B cell (primary cell): ENCODE measurements around the gene SEMA3E. TPM values are rescaled to one million over a fixed set of nuclear protein-coding genes. Genes with fewer than 3 reads are reported as not detected.

Source experiments
- ATAC-seq: fragments of 200-7000 bp; cut with Tn5 transposase; one replicate; pipeline ENCODE4 v1.10.0; 2021; ENCODE audit warnings: low read depth, mild to moderate bottlenecking, moderate number of reproducible peaks, moderate library complexity
- CTCF ChIA-PET: fragments of 350-600 bp; sonication (Branson Sonifier 250); formaldehyde crosslinking; loops from one replicate; lab custom pipeline; 2021; ENCODE audit warnings: antibody characterized with exemption, inconsistent platforms; lab: Charles Lee
- POLR2A ChIA-PET: fragments of 350-600 bp; sonication (Branson Sonifier 250); formaldehyde crosslinking; loops from one replicate; lab custom pipeline; 2021; ENCODE audit warnings: antibody characterized with exemption; lab: Charles Lee
- DNase-seq: peaks from one replicate; pipeline ENCODE4 v3.0.0; 2013
- H2AFZ ChIP-seq: 2 replicates; pipeline ENCODE4 v1.6.1; 2012; ENCODE audit warnings: mild to moderate bottlenecking, low read depth, low read length; ENCODE audit not compliant: insufficient read depth, poor library complexity, severe bottlenecking
- H3K27ac ChIP-seq, 2 donors: 1 replicate in 1 of 2; 2 replicates in 1 of 2; pipeline ENCODE4 v1.5.1; 2012 to 2013; ENCODE audit warnings: low read length in 2 of 2, mild to moderate bottlenecking in 2 of 2, moderate library complexity in 1 of 2
- H3K27me3 ChIP-seq, 4 experiments: fragments of 200-600 bp in 1 of 4; sonication (generic) in 1 of 4; replicated peaks in 1 of 4; 1 replicate in 2 of 4; 2 replicates in 2 of 4; pipeline versions ENCODE4 v1.6.1 to v1.7.0; 2013 to 2016; ENCODE audit warnings: low read length in 3 of 4, mild to moderate bottlenecking in 2 of 4, mixed read lengths in 1 of 4, moderate library complexity in 1 of 4; ENCODE audit not compliant: insufficient read depth in 4 of 4, control insufficient read depth in 3 of 4; ENCODE audit errors: control extremely low read depth in 1 of 4
- H3K36me3 ChIP-seq, 2 experiments: replicated peaks in 1 of 2; 1 replicate in 1 of 2; 2 replicates in 1 of 2; pipeline versions ENCODE4 v1.6.1 to v1.7.1; 2013; ENCODE audit warnings: low read length in 1 of 2; ENCODE audit not compliant: insufficient read depth in 2 of 2, control insufficient read depth in 1 of 2; ENCODE audit errors: control extremely low read depth in 1 of 2, extremely low read depth in 1 of 2
- H3K4me1 ChIP-seq, 2 donors: fragments of 200-600 bp in 1 of 2; sonication (generic) in 1 of 2; 1 replicate in 1 of 2; 2 replicates in 1 of 2; pipeline versions ENCODE4 v1.5.1 to v1.6.1; 2013 to 2017; ENCODE audit warnings: low read length in 2 of 2; ENCODE audit not compliant: control insufficient read depth in 2 of 2, insufficient read depth in 2 of 2
- H3K4me2 ChIP-seq: replicated peaks from 2 replicates; pipeline ENCODE3; 2012; ENCODE audit warnings: mild to moderate bottlenecking, low read depth, low read length; ENCODE audit not compliant: poor library complexity, severe bottlenecking
- H3K4me3 ChIP-seq, 5 experiments: fragments of 200-600 bp in 1 of 5; sonication (generic) in 1 of 5; 1 replicate in 3 of 5; 2 replicates in 2 of 5; pipeline versions ENCODE4 v1.5.1 to v1.7.0; 2011 to 2016; ENCODE audit warnings: low read length in 4 of 5, mild to moderate bottlenecking in 4 of 5, low read depth in 2 of 5, control low read depth in 1 of 5, moderate library complexity in 1 of 5; ENCODE audit not compliant: insufficient read depth in 1 of 5; ENCODE audit errors: control extremely low read depth in 1 of 5, extremely low read depth in 1 of 5
- H3K79me2 ChIP-seq: fragments of 200-600 bp; sonication (generic); one replicate; pipeline ENCODE4 v1.6.0; 2016; ENCODE audit warnings: low read length; ENCODE audit not compliant: control insufficient read depth, insufficient read depth
- H3K9ac ChIP-seq: fragments of 200-600 bp; sonication (generic); 2 replicates; pipeline ENCODE4 v1.6.1; 2017; ENCODE audit warnings: mild to moderate bottlenecking, low read length, moderate library complexity
- H3K9me3 ChIP-seq, 3 donors: one replicate each; pipeline versions ENCODE4 v1.6.1 to v1.7.1; 2013; ENCODE audit warnings: low read length in 2 of 3; ENCODE audit not compliant: control insufficient read depth in 2 of 3, insufficient read depth in 1 of 3; ENCODE audit errors: control extremely low read depth in 1 of 3
- H4K20me1 ChIP-seq: 2 replicates; pipeline ENCODE4 v1.6.0; 2012; ENCODE audit warnings: mild to moderate bottlenecking, low read length; ENCODE audit not compliant: insufficient read depth, control insufficient read depth, poor library complexity, severe bottlenecking
- H3K27ac Mint-ChIP-seq: one replicate; pipeline ENCODE4 v1.8.0; 2021; ENCODE audit warnings: mixed read lengths
- H3K27me3 Mint-ChIP-seq: one replicate; pipeline ENCODE4 v1.8.0; 2021; ENCODE audit warnings: mixed read lengths
- H3K4me1 Mint-ChIP-seq: one replicate; pipeline ENCODE4 v1.8.0; 2021; ENCODE audit warnings: mixed read lengths
- H3K4me3 Mint-ChIP-seq: one replicate; pipeline ENCODE4 v1.8.0; 2021; ENCODE audit warnings: mixed read lengths
- H3K9me3 Mint-ChIP-seq: one replicate; pipeline ENCODE4 v1.8.0; 2022; ENCODE audit warnings: mixed read lengths; ENCODE audit not compliant: insufficient read depth
- EZH2 ChIP-seq: IDR thresholded peaks from 2 replicates; pipeline ENCODE4 v1.6.1; 2012; ENCODE audit warnings: borderline replicate concordance, low read depth, mild to moderate bottlenecking, moderate library complexity, low read length; ENCODE audit not compliant: insufficient read depth, poor library complexity, severe bottlenecking
- WGBS: methylation state at CpG from one replicate; pipeline ENCODE4 v1.1.5; 2013; ENCODE audit warnings: missing lambda C conversion rate; ENCODE audit not compliant: insufficient coverage; 5-methylcytosine and 5-hydroxymethylcytosine counted together
- intact Hi-C: fragments of 100-400 bp; cut with micrococcal nuclease; formaldehyde crosslinking; loops from one replicate; pipeline ENCODE4 v1.10.0; 2022
- polyA plus RNA-seq: library from polyadenylated mRNA; depleted of rRNA; stranded (reverse); fragments of >200 nt; gene quantifications from 2 replicates; pipeline ENCODE4 v1.2.3, GENCODE V29; 2012
- total RNA-seq, 2 donors: library from RNA; stranded (reverse); fragments of 120-200 nt in 1 of 2; gene quantifications; 1 replicate in 1 of 2; 2 replicates in 1 of 2; pipeline versions ENCODE4 v1.2.3 to v1.2.4, GENCODE V29; 2013 to 2022
- TF ChIP-seq, protein P1 (sequence below): fragments of 200-600 bp; IDR thresholded peaks from one replicate; pipeline ENCODE4 v1.8.0; 2022; ENCODE audit warnings: antibody characterized with exemption, mild to moderate bottlenecking

The SEMA3E gene
- total and polyA plus RNA-seq, 2 donors (not counting 1 experiment from before 2014, with no cell fraction given), result not detected

DNA sequence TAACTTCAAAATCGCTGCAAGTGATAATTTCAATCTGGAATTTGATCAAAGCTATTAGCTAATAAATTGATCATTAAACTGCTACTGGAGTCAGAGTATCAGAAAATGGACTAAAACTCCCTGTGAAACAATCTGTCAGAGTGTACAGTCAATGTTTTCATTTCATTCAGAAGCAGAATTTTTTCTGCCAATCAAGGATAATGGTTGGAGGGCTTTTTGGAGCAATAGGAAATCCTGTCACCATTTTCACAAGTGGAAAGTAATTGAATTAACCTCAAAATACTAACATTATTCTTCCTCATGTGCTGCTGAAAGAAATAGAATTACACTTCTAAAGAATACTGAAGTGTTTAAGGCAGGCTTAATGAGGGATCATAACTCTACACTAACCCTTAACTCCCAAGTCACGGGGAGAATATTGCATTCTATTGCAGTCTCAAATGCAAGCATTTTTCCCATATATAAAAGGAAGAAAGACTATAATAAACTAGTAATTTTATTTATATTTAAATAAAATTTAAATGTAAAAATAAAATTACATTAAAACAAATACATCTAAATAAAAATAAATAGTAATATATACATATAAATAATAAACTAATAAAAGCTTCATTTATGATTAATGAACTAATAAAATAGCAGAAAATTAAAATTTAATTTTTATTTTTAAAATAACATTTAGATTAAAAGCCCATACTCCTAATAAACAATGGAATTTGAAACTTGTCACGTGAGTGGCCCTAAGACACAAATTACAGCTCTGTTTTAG is 67.1 kb downstream of the SEMA3E start:
- no CpG with 5 or more reads among the region's 3 CpGs for WGBS
- no peak overlapping the region for H3K9ac ChIP-seq

DNA sequence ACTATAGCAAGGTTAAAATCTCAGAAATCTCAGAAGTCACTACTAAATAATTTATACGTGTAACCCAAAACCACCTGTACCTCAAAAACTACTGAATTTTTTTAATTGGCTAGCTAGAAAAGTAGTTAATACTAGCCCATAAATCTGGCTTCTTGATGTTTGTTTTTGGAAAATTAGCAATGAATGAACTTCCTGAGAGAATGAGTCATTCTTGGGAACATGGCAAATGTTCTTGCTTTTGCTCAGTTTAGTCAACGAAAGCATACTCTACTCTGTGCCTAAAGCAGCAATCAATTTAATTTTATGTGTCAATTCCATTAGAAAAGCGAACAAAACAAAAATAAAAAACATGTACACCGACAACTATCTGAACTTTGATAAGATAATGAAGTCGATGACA is 69.2 kb downstream of the SEMA3E start:
- no peak for ATAC-seq
- CTCF ChIA-PET, result no interaction called here
- Histone ChIP-seq H3K27ac (no peak overlapping the region), H4K20me1 (no peaks in the 10 kb centered on the region), H3K36me3 (no peaks in the 10 kb centered on the region), H2AFZ (no peak overlapping the region), H3K9ac (no peak overlapping the region), H3K4me1 (no peaks in the 10 kb centered on the region), H3K9me3 (no peaks in the 10 kb centered on the region), H3K79me2 (no peaks in the 10 kb centered on the region), H3K4me2 (no peak overlapping the region), H3K27me3 (no peaks in the 10 kb centered on the region), H3K4me3 (no peak overlapping the region)
- intact Hi-C loops, result no loop called here
- TF ChIP-seq, protein P1, sequence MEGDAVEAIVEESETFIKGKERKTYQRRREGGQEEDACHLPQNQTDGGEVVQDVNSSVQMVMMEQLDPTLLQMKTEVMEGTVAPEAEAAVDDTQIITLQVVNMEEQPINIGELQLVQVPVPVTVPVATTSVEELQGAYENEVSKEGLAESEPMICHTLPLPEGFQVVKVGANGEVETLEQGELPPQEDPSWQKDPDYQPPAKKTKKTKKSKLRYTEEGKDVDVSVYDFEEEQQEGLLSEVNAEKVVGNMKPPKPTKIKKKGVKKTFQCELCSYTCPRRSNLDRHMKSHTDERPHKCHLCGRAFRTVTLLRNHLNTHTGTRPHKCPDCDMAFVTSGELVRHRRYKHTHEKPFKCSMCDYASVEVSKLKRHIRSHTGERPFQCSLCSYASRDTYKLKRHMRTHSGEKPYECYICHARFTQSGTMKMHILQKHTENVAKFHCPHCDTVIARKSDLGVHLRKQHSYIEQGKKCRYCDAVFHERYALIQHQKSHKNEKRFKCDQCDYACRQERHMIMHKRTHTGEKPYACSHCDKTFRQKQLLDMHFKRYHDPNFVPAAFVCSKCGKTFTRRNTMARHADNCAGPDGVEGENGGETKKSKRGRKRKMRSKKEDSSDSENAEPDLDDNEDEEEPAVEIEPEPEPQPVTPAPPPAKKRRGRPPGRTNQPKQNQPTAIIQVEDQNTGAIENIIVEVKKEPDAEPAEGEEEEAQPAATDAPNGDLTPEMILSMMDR, result no peak
- TF ChIP-seq EZH2, result no peak
- H3K4me1 Mint-ChIP-seq, result no peaks in the 10 kb centered on the region
- H3K4me3 Mint-ChIP-seq, result no peak overlapping the region
- no peak overlapping the region for H3K27ac Mint-ChIP-seq
- POLR2A ChIA-PET, result no interaction called here
- WGBS, result no CpG with 5 or more reads among the region's 5 CpGs
- no peaks in the 10 kb centered on the region for H3K27me3 Mint-ChIP-seq
- H3K9me3 Mint-ChIP-seq, result no peaks in the 10 kb centered on the region
- no peak for DNase-seq

More for the DNA sequence above, 67.1 kb downstream of the SEMA3E start:
- no peak overlapping the region for H3K27ac Mint-ChIP-seq
- ATAC-seq, result no peak
- DNase-seq, result no peak
- H3K79me2 ChIP-seq, result no peaks in the 10 kb centered on the region
- no peaks in the 10 kb centered on the region for H3K9me3 Mint-ChIP-seq
- no peak overlapping the region for H3K4me3 ChIP-seq
- TF ChIP-seq EZH2, result no peak
- TF ChIP-seq, protein P1, result no peak
- no peaks in the 10 kb centered on the region for H4K20me1 ChIP-seq
- no peaks in the 10 kb centered on the region for H3K27me3 ChIP-seq
- H3K27ac ChIP-seq, result no peak overlapping the region
- intact Hi-C loops, result no loop called here
- POLR2A ChIA-PET, result no interaction called here
- H3K4me1 ChIP-seq, result no peaks in the 10 kb centered on the region
- H3K27me3 Mint-ChIP-seq, result no peaks in the 10 kb centered on the region
- no peak overlapping the region for H2AFZ ChIP-seq
- H3K4me3 Mint-ChIP-seq, result no peak overlapping the region
- CTCF ChIA-PET, result no interaction called here
- H3K4me1 Mint-ChIP-seq, result no peaks in the 10 kb centered on the region
- H3K4me2 ChIP-seq, result no peak overlapping the region
- H3K9me3 ChIP-seq, result no peaks in the 10 kb centered on the region
- no peaks in the 10 kb centered on the region for H3K36me3 ChIP-seq
